Parathyroid adenoma (tissue), 2 donors: ENCODE measurements around the gene SHISA7.
A peak's percentile ranks its signal among the peaks of the same experiment; 100 is the strongest.
"Not testable (repeated sequence)": the region's sequence is repeated elsewhere in the genome, so short reads cannot be mapped to it uniquely, and the experiment has no call there.

Experiments used
- H2AFZ ChIP-seq: fragments of 300-600 bp; sonication (generic); one replicate; pipeline ENCODE4 v1.7.0; 2017; ENCODE audit warnings: antibody characterized with exemption, mild to moderate bottlenecking
- H3K27ac ChIP-seq: fragments of 300-600 bp; sonication (generic); one replicate; pipeline ENCODE4 v1.7.0; 2017
- H3K27me3 ChIP-seq: fragments of 300-600 bp; sonication (generic); one replicate; pipeline ENCODE4 v1.7.0; 2017; ENCODE audit warnings: low read length; ENCODE audit not compliant: control insufficient read depth, insufficient read depth
- H3K36me3 ChIP-seq: fragments of 300-600 bp; sonication (generic); one replicate; pipeline ENCODE4 v1.7.0; 2017; ENCODE audit warnings: low read length; ENCODE audit not compliant: control insufficient read depth, insufficient read depth
- H3K4me1 ChIP-seq: fragments of 300-600 bp; sonication (generic); one replicate; pipeline ENCODE4 v1.7.0; 2017; ENCODE audit warnings: control low read depth
- H3K4me2 ChIP-seq: fragments of 300-600 bp; sonication (generic); one replicate; pipeline ENCODE4 v1.7.0; 2017; ENCODE audit warnings: low read length
- H3K4me3 ChIP-seq: fragments of 300-600 bp; sonication (generic); one replicate; pipeline ENCODE4 v1.7.0; 2017; ENCODE audit warnings: low read depth, low read length
- H3K79me2 ChIP-seq: fragments of 300-600 bp; sonication (generic); one replicate; pipeline ENCODE4 v1.7.0; 2017; ENCODE audit warnings: control low read depth
- H3K9ac ChIP-seq: fragments of 300-600 bp; sonication (generic); one replicate; pipeline ENCODE4 v1.7.0; 2017; ENCODE audit warnings: mild to moderate bottlenecking
- H3K9me3 ChIP-seq: fragments of 300-600 bp; sonication (generic); one replicate; pipeline ENCODE4 v1.7.0; 2017; ENCODE audit warnings: low read length; ENCODE audit not compliant: control insufficient read depth
- TF ChIP-seq, protein P1 (sequence below): fragments of 300-600 bp; sonication (generic); IDR thresholded peaks from one replicate; pipeline ENCODE4 v1.7.0; 2017; ENCODE audit warnings: antibody characterized with exemption, mild to moderate bottlenecking
- donor health status: primary hyperparathyroidism.

SHISA7 gene

DNA sequence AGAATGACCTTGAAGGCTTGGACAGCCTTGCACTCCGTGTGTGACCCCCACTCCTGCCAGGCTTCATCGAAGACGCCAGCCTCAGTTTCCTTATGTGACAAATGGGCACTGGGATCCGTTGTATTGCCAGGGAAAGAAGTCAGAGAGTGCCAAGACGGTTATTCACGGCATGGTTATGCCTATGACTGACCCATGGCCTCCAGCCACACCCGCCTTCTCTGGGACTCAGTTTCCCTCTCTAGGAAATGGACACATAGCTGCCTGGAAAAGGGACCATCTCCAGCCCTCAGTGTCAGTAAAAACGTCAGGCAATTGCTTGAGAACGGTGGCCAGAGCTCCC lies 34.6 kb downstream of the SHISA7 start:
- no peaks in the 10 kb centered on the region for H3K27me3 ChIP-seq
- no peaks in the 10 kb centered on the region for H3K9me3 ChIP-seq
- H3K36me3 ChIP-seq, result no peaks in the 10 kb centered on the region
- H3K27ac ChIP-seq, result peak overlapping the region; percentile 94
- H3K4me1 ChIP-seq, result peaks cover 4% of the 10 kb centered on the region
- no peak overlapping the region for H3K9ac ChIP-seq
- H3K4me2 ChIP-seq, result peak overlapping the region; percentile 100
- peak overlapping the region; percentile 87 for H2AFZ ChIP-seq
- peaks cover 11% of the 10 kb centered on the region for H3K79me2 ChIP-seq
- peak overlapping the region; percentile 89 for H3K4me3 ChIP-seq
- TF ChIP-seq, protein P1, sequence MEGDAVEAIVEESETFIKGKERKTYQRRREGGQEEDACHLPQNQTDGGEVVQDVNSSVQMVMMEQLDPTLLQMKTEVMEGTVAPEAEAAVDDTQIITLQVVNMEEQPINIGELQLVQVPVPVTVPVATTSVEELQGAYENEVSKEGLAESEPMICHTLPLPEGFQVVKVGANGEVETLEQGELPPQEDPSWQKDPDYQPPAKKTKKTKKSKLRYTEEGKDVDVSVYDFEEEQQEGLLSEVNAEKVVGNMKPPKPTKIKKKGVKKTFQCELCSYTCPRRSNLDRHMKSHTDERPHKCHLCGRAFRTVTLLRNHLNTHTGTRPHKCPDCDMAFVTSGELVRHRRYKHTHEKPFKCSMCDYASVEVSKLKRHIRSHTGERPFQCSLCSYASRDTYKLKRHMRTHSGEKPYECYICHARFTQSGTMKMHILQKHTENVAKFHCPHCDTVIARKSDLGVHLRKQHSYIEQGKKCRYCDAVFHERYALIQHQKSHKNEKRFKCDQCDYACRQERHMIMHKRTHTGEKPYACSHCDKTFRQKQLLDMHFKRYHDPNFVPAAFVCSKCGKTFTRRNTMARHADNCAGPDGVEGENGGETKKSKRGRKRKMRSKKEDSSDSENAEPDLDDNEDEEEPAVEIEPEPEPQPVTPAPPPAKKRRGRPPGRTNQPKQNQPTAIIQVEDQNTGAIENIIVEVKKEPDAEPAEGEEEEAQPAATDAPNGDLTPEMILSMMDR, result no peak

DNA sequence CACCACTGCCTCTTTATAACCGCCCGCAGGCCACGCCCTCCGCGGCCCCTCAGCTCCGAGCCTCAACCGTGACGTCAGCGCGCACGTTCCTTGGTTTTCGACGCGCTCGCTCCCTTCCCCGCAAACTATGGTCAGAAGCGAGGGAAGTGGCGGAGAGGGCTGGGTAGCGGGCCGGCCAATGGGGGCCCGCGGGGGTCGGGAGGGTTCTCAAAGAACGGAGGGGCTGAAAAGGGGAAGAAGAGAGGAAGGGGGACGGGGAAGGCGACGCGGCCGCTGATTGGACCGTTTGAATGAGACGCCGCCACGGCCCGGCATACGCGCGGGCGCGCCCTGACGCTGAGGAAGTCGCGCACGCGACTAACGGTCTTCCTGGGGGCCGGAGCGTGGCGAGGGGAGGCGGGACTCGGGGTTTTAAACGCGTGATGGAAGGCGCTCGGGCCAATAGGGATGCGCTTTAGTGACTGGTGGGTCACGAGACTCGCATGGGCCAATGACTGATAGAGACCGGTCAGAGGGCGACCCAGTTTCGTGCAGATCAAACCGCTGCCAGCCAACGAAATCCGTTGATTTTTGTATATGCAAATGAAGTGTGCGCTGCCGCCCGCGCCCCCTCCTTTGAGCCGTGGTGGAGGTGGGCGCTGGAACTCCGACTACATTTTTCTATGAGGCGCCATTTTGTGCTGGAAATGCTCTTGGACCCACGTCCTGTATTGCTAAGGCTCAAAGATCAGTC lies 35.1 kb downstream of the SHISA7 start:
- H3K9ac ChIP-seq, result no peak overlapping the region

DNA sequence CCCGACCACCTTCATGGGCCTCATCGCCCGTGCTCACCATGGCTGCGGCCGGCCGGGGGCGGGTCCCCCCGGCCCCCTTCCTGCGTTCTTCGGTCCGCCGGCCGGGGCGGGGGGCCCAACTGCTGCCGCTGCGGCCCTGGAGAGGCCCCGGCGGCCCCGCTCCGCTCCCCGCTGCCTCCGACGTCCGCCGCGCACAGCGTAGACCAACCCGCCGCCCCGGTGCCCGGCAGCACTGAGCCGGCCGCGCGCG lies 35.6 kb downstream of the SHISA7 start, which contains the start of gene UBE2S:
Gene UBE2S, minus strand, starts transcription at position 239 of the 250 bp plus-strand sequence. Its CDS starts 199 bp downstream, at position 40.
- H3K9ac ChIP-seq, result peak within 1 kb of the TSS; percentile 74
- H3K4me3 ChIP-seq, result peak within 1 kb of the TSS; percentile 89
- peak within 1 kb of the TSS; percentile 94 for H3K27ac ChIP-seq
- peak within 1 kb of the TSS; percentile 100 for H3K4me2 ChIP-seq
- not testable (repeated sequence) for H3K27me3 ChIP-seq, H3K4me1 ChIP-seq, H3K9me3 ChIP-seq, H3K36me3 ChIP-seq
- peaks cover 11% of the 10 kb centered on the region for H3K79me2 ChIP-seq
- H2AFZ ChIP-seq, result peak within 1 kb of the TSS; percentile 87

More for the DNA sequence above, 35.1 kb downstream of the SHISA7 start:
- Histone ChIP-seq H3K4me2 (peak overlapping the region; percentile 100), H3K27ac (peak overlapping the region; percentile 94), H3K27me3 (no peaks in the 10 kb centered on the region), H3K79me2 (peaks cover 11% of the 10 kb centered on the region), H3K9me3 (no peaks in the 10 kb centered on the region), H3K4me3 (peak overlapping the region; percentile 89), H2AFZ (peak overlapping the region; percentile 87), H3K4me1 (peaks cover 4% of the 10 kb centered on the region), H3K36me3 (no peaks in the 10 kb centered on the region)
- TF ChIP-seq, protein P1, result no peak

GRCh38 chr19:55406826-55407549 lies 36.1 kb downstream of the SHISA7 start:
- Histone ChIP-seq H3K36me3 (no peaks in the 10 kb centered on the region), H3K4me1 (peaks cover 4% of the 10 kb centered on the region), H3K9me3 (no peaks in the 10 kb centered on the region), H3K27me3 (no peaks in the 10 kb centered on the region), H3K4me3 (peak overlapping the region; percentile 89), H3K9ac (peak overlapping the region; percentile 74), H3K27ac (peak overlapping the region; percentile 94), H2AFZ (peak overlapping the region; percentile 87), H3K4me2 (peak overlapping the region; percentile 100), H3K79me2 (peaks cover 11% of the 10 kb centered on the region)
- TF ChIP-seq, protein P1, result no peak

GRCh38 chr19:55406091-55406825 lies 36.8 kb downstream of the SHISA7 start:
- Histone ChIP-seq H3K79me2 (peaks cover 11% of the 10 kb centered on the region), H3K36me3 (no peaks in the 10 kb centered on the region), H3K27ac (no peak overlapping the region), H2AFZ (no peak overlapping the region), H3K4me2 (peak overlapping the region; percentile 100), H3K9ac (no peak overlapping the region), H3K4me1 (peaks cover 4% of the 10 kb centered on the region), H3K4me3 (no peak overlapping the region), H3K9me3 (no peaks in the 10 kb centered on the region), H3K27me3 (no peaks in the 10 kb centered on the region)
- TF ChIP-seq, protein P1, result no peak
